ENCODE data around the gene ENKD1.

Gene ENKD1

DNA sequence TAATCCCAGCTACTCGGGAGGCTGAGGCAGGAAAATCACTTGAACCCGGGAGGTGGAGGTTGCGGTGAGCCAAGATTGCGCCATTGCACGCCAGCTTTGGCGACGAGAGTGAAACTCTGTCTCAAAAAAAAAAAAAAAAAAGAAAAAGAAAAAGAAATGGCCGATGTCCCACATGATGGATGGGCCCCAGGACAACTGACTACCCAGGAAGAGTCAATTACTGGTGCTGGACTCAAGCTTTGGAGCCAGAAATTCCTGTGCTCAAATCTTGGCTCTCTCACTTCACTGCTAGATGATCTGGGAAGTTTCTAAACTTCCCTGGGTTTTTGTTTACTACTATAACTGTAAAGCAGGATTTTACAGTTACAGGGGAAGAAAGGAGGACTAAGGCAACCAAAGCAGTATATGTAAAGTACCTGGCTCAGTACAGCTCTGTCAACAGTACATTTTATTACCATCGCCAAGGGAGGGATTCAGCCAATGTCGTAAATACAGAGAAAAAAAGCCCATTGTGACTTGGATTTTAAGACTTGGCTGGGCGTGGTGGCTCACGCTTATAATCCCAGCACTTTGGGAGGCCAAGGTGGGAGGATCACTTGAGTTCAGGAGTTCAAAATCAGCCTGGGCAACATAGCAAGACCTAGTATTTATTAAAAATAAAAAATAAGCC is 11.9 kb upstream of the ENKD1 start:
- DNase-seq: no peak

DNA sequence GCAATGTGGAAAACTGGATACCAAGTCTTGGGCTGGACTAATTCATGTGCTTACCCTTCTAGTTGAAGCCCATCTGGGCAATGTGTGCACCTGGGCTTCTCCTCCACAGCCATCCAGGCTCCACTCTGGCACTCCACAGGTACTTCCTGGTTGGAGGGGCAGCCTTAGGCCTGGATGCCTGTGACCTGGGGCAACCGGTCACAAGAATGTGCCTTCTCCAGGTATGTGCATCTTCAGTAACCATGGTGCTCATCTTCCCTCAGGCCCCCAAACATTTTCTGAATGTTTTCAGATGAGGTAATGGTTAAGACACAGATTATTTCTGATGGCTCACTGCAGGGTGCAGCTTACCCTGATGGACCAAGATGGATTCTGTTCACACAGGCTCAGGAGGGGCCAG is 11.2 kb upstream of the ENKD1 start:
- DNase-seq: no peak

DNA sequence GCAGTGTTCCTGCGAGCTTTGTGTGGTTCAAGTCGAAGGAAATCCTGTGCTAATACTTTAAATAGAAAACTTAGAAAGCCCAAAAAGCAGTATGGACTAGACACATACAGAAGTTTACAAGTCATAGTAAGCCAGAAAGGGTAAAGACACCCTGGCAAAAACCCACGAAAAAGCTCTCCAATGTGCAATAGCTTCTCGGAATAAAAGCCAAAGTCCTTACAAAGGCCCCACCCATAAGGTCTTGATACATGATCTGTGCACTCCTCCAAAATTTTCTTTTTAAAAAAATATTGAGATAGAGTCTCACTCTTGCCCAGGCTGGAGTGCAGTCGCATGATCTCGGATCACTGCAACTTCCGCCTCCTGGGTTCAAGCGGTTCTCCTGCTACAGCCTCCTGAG is 10.4 kb upstream of the ENKD1 start:
- DNase-seq: no peak

DNA sequence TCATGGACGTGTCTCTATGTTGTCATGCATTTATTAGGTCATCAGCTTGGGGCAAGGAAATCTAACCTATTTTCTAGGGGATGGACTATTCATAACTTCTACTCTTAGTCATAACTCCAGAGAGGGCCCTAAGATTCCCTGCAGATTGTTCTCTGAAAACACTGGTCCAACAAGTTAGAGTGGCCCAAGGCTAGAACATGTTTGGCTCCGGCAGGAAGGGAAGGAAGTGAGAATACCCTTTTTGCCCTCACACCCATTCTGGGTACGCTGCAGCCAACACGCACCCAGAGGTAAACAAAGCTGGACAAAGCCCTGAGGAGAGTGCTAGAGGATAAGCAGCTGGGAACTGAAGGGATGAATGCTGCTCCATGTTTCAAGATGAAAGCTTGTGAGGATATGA is 10.0 kb upstream of the ENKD1 start:
- DNase-seq: no peak

GRCh38 chr16:67675999-67676398 is 9.4 kb upstream of the ENKD1 start:
- no peak for DNase-seq

DNA sequence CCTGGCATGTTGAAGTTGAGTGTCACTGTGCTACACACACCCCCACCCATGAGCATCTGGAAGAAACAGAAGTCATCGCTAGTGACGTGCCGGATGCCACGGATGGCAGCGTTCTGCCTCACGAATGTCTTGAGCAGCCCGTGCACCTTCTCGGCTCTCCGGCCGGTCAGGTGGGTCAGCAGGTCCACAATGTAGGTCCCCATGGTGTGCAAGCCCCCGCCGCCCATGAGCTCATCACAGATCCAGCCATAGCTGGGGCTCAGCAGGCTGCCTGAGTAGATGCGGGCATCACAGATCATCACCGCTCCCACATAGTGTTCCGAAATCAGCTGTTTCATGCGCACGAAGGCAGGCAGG is 9.0 kb upstream of the ENKD1 start:
- DNase-seq: no peak

DNA sequence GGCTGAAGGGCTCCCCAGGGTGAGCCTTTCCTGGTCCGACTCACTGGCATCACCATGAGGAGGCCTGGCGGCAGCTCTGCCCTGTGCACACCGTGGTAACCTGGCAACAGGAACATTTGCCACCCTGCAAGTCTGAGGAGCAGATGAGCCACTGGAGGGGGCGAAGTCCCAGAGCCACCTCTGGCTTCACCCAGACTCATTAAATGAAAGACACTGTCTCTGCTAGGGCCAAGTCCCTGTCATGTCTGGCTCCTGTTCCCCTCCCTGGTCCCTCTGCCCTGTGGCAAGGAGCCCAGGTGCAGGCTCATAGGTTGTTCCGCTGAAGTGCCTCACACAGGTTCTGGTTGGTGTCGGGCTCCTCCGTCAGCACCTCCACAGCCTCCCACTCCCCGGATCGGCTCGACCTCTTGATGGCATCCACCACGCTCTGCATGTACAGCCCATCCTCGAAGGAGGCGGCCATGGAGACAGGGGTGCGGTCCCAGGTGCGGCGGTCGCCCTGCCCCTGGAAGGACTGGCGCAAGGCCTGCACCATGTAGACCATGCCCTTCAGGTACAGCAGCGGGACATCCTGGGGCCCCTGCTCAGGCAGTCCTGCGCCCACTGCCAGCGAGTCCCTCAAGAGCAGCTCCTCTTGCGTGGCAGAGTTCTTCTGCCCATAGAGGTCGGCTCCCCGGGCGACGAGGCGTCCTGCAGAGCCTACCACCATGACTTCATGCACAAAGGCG is 8.5 kb upstream of the ENKD1 start:
- no peak for DNase-seq

DNA sequence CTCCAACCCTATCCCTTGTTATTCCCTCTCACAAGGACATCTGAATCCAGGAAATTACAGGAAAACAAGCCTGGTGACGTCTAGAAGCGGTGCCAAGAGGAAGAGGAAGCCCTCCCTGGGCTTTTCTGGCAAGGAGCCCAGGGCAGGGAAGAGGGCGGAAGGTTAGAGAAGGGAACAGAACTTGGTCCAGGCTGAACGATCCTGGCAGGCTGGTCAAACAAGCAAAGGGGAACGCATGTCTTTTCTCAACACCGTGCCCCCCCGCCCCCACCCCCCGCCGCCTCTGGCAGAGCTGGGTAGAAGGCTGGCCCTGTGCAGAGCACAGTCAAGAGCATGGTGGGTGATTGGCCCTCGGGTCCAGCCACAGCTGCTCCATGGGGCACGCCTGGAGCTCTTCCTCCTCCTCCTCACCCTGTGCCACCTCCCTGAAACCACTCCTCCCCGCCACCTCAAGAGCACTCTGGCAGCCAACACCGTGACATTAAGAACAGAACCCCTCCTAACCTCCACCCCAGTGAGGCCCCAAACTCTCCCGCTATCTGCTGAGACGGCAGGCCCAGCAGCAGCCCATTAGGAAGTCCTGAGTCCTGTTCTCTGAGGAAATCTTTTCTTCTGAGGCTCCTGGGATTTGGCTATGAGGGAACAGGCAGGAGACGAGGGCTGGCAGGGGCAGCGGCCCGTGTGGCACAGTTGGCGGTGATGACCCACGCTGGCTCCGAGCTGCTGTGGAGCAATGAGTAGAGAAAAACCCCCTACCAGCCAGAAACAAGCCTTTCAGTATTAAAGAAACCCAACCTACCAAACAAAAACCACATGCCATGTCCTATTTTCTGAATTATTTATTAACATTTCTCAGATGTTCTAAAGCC is 7.4 kb upstream of the ENKD1 start:
- DNase-seq: no peak

GRCh38 chr16:67672739-67673662 is 6.5 kb upstream of the ENKD1 start:
- peak; percentile 19 for DNase-seq

DNA sequence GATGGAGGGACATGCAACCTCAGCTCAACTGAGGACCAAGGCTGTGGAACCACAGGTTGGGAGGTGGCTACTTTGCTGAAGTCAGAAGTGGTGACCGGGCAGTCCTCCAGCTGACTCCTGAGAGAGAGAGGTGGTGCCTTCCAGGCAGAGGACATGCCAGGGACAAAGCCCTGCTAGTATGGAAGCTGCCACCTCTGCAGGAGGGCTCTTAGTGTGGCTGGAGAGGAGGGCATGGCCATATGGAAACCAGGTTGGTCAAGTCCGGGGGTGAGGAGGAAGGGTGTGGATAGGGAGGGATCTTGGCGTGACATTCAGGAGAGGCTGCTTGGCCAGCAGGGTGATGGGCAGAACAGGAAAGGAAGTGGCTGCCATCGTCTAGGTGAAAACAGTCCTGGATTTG is 5.8 kb upstream of the ENKD1 start:
- DNase-seq: no peak

- DNase-seq: no peak
Observed at GRCh38 chr16:67669499-67670101, 3.0 kb upstream of the ENKD1 start.

- DNase-seq: no peak
Observed at GRCh38 chr16:67668495-67669157, 2.1 kb upstream of the ENKD1 start.

DNA sequence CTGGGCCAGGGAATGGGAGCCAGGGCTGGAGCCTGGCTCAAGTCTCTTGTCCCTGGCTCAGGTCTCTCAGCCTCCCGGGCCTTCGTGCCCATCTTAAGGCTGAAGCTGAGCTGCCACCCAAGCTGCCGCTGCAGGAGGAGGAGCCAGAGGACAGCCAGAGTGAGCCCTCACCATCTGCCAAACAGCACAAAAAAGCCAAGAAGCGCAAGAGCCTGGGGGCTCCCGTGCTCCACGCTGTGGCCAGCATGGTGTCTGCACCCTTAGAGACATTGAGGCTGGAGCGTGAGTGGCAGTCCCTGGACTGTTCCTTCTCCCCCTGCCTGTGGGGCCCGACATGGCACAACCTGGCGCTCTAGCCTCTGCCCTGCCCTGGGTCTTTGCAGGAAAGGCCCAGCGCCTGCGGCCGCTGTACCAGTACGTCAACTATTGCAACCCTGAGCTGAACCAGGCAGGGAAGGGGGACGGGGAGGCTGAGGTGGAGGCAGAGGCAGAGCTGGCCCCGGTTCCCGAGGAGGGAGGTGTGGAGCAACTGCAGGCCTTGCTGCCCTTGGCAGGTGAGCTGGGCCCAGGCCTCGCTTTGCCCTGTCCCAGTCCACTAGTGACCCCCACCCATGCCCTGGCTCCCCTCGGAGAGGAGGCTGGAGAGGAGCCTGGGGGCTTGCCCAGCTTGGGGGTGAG is 1.4 kb upstream of the ENKD1 start:
- DNase-seq: peak; percentile 74

GRCh38 chr16:67667453-67667816 is 885 bp upstream of the ENKD1 start:
- DNase-seq: no peak

- no peak for DNase-seq
Observed at GRCh38 chr16:67666032-67666551, 458 bp downstream of the ENKD1 start.

- DNase-seq: no peak
Observed at GRCh38 chr16:67665598-67665997, 952 bp downstream of the ENKD1 start.

DNA sequence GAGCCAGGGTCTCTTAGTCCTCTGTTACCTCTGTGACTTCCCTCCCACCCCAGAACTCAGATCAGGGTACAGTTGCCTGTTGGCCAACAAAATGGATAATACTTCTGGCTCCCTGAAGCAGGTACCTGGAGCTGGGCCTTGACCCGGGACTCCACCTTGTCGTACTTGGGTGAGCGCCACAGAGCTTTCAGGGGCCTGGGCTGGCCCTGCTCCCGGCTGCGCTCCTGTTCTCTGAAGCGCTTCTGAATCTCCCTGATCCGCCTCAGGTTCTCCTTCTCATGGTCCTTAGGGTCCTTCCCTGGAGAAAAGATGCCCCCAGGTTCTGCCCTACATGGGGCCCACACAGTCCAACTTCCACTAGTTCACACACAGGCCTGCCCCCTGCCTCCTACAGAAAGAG is 1.7 kb downstream of the ENKD1 start:
- no peak for DNase-seq

- no peak for DNase-seq
Observed at GRCh38 chr16:67664258-67664657, 2.3 kb downstream of the ENKD1 start.

DNA sequence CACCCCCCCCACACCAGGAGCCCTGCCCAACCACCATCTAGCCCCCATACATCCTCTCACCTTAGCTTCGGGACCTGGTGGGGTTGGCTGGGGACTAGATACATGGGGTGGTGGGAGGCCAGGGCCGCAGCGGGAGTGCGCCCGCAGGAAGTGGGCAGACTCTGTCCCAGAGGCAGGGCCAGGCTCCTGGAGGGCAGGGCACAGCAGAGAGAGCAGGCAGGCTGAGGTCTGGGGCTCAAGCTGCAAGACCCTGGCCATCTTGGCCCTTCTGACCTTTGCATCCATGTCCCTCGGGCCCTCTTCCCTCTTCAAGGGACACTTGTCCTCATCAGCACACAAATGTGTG is 2.7 kb downstream of the ENKD1 start:
- no peak for DNase-seq

GRCh38 chr16:67663151-67663876 is 3.2 kb downstream of the ENKD1 start:
- DNase-seq: peak; percentile 8

DNA sequence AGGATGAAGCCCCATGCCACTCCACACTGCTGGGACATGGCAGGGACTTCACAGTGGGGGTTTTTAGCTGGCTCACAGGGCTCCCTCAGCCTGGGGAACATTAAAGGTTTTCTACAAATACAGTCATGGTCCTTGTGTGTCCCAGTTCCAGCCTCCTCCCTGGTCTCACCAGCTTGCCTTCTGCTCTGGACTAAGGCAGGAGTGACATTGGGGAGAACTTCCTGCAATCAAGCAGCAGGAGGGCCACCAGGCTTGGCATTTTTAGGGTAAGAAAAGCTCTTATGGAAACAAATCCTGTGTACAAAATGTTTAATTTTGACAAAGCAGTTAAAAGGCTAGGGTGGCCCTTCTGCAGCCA is 3.9 kb downstream of the ENKD1 start:
- DNase-seq: no peak
